AG10803 (cell line): ENCODE measurements around the gene ANKRD2.
"Not testable (repeated sequence)": the region's sequence is repeated elsewhere in the genome, so short reads cannot be mapped to it uniquely, and the experiment has no call there.

Experiments used
- DNase-seq: peaks from one replicate; pipeline ENCODE4 v3.0.0; 2010; ENCODE audit warnings: low read depth
- H3K4me3 ChIP-seq: 2 replicates; pipeline ENCODE4 v1.5.1; 2011; ENCODE audit warnings: mild to moderate bottlenecking, low read length, control low read depth
- CTCF ChIP-seq: conservative IDR thresholded peaks from 2 replicates; pipeline ENCODE4 v1.5.1; 2011; ENCODE audit warnings: mild to moderate bottlenecking, low read length, control low read depth, inconsistent platforms

Gene ANKRD2

GRCh38 chr10:97572214-97572989 is at the start of gene ANKRD2:
Gene ANKRD2, plus strand, starts transcription at chr10:97572779. Its CDS starts 10 bp downstream, at chr10:97572789.
- peak; percentile 78 for DNase-seq
- H3K4me3 ChIP-seq, result no peak within 1 kb of the TSS
- peak; percentile 87 for TF ChIP-seq CTCF

GRCh38 chr10:97522937-97523336 is 49.6 kb upstream of the ANKRD2 start:
- DNase-seq, result no peak
- no peak overlapping the region for H3K4me3 ChIP-seq
- no peak for TF ChIP-seq CTCF

- no peak overlapping the region for H3K4me3 ChIP-seq
- no peak for TF ChIP-seq CTCF
- no peak for DNase-seq
These were observed 47.5 kb upstream of the ANKRD2 start for GRCh38 chr10:97525086-97525485.

- H3K4me3 ChIP-seq, result no peak overlapping the region
- DNase-seq, result no peak
- no peak for TF ChIP-seq CTCF
These were observed 46.9 kb upstream of the ANKRD2 start for GRCh38 chr10:97525683-97526110.

GRCh38 chr10:97528876-97529275 is 43.7 kb upstream of the ANKRD2 start:
- DNase-seq, H3K4me3 ChIP-seq: not testable (repeated sequence)

GRCh38 chr10:97529685-97530465 is 42.7 kb upstream of the ANKRD2 start:
- no peak for TF ChIP-seq CTCF

GRCh38 chr10:97531401-97531986 is 41.1 kb upstream of the ANKRD2 start:
- no peak overlapping the region for H3K4me3 ChIP-seq
- TF ChIP-seq CTCF, result no peak
- no peak for DNase-seq

More at GRCh38 chr10:97529685-97530465, 42.7 kb upstream of the ANKRD2 start:
- H3K4me3 ChIP-seq, result no peak overlapping the region
- DNase-seq, result no peak
